Neural cell (in vitro differentiated cells): ENCODE data around the gene ALK.

Source experiments
- EP300 ChIP-seq: fragments of 450-650 bp; conservative IDR thresholded peaks from 2 replicates; pipeline ENCODE4 v1.6.1; 2014; ENCODE audit warnings: antibody characterized with exemption, mild to moderate bottlenecking, moderate library complexity; ENCODE audit not compliant: poor library complexity, severe bottlenecking
- EZH2 ChIP-seq: fragments of 200-600, 300-800 bp; shearing (Covaris generic), sonication (generic); IDR thresholded peaks from 2 replicates; pipeline ENCODE4 v1.6.1; 2014; ENCODE audit warnings: antibody characterized with exemption, low read length, borderline replicate concordance, mild to moderate bottlenecking; ENCODE audit not compliant: insufficient read depth, poor library complexity, severe bottlenecking
- MXI1 ChIP-seq: fragments of 450-650 bp; conservative IDR thresholded peaks from 2 replicates; pipeline ENCODE4 v1.6.1; 2014; ENCODE audit warnings: antibody characterized with exemption, mild to moderate bottlenecking; ENCODE audit not compliant: poor library complexity, severe bottlenecking
- POLR2AphosphoS5 ChIP-seq: IDR thresholded peaks from 2 replicates; pipeline ENCODE4 v1.6.1; 2012
- RAD21 ChIP-seq: fragments of 450-650 bp; conservative IDR thresholded peaks from 2 replicates; pipeline ENCODE4 v1.6.1; 2014; ENCODE audit warnings: antibody characterized with exemption, mild to moderate bottlenecking, moderate library complexity
- SMC3 ChIP-seq: fragments of 450-650 bp; conservative IDR thresholded peaks from 2 replicates; pipeline ENCODE4 v1.6.1; 2014; ENCODE audit warnings: antibody characterized with exemption, mild to moderate bottlenecking, moderate library complexity; ENCODE audit not compliant: poor library complexity
- TAF1 ChIP-seq: IDR thresholded peaks from 2 replicates; pipeline ENCODE4 v1.6.1; 2012; ENCODE audit warnings: low read depth
- TF ChIP-seq, protein P1 (sequence below): fragments of 450-650 bp; IDR thresholded peaks from 2 replicates; pipeline ENCODE4 v1.5.1; 2014; ENCODE audit warnings: antibody characterized with exemption, mild to moderate bottlenecking, moderate library complexity; ENCODE audit not compliant: poor library complexity, severe bottlenecking
- TF ChIP-seq, protein P2 (sequence below): IDR thresholded peaks from 2 replicates; pipeline ENCODE4 v1.6.1; 2012; ENCODE audit warnings: borderline replicate concordance

- TF ChIP-seq, protein P1, sequence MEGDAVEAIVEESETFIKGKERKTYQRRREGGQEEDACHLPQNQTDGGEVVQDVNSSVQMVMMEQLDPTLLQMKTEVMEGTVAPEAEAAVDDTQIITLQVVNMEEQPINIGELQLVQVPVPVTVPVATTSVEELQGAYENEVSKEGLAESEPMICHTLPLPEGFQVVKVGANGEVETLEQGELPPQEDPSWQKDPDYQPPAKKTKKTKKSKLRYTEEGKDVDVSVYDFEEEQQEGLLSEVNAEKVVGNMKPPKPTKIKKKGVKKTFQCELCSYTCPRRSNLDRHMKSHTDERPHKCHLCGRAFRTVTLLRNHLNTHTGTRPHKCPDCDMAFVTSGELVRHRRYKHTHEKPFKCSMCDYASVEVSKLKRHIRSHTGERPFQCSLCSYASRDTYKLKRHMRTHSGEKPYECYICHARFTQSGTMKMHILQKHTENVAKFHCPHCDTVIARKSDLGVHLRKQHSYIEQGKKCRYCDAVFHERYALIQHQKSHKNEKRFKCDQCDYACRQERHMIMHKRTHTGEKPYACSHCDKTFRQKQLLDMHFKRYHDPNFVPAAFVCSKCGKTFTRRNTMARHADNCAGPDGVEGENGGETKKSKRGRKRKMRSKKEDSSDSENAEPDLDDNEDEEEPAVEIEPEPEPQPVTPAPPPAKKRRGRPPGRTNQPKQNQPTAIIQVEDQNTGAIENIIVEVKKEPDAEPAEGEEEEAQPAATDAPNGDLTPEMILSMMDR = no peak
- TF ChIP-seq EZH2 = no peak
- no peak for TF ChIP-seq RAD21
- TF ChIP-seq, protein P2, sequence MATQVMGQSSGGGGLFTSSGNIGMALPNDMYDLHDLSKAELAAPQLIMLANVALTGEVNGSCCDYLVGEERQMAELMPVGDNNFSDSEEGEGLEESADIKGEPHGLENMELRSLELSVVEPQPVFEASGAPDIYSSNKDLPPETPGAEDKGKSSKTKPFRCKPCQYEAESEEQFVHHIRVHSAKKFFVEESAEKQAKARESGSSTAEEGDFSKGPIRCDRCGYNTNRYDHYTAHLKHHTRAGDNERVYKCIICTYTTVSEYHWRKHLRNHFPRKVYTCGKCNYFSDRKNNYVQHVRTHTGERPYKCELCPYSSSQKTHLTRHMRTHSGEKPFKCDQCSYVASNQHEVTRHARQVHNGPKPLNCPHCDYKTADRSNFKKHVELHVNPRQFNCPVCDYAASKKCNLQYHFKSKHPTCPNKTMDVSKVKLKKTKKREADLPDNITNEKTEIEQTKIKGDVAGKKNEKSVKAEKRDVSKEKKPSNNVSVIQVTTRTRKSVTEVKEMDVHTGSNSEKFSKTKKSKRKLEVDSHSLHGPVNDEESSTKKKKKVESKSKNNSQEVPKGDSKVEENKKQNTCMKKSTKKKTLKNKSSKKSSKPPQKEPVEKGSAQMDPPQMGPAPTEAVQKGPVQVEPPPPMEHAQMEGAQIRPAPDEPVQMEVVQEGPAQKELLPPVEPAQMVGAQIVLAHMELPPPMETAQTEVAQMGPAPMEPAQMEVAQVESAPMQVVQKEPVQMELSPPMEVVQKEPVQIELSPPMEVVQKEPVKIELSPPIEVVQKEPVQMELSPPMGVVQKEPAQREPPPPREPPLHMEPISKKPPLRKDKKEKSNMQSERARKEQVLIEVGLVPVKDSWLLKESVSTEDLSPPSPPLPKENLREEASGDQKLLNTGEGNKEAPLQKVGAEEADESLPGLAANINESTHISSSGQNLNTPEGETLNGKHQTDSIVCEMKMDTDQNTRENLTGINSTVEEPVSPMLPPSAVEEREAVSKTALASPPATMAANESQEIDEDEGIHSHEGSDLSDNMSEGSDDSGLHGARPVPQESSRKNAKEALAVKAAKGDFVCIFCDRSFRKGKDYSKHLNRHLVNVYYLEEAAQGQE = no peak
- no peak for TF ChIP-seq TAF1
- no peak for TF ChIP-seq POLR2AphosphoS5
- no peak for TF ChIP-seq SMC3
- no peak for TF ChIP-seq EP300
- no peak for TF ChIP-seq MXI1
These were observed 324.4 kb downstream of the ALK start for GRCh38 chr2:29597035-29597434.
